Measurements from ENCODE around the gene CLDN19. TPM values are rescaled to one million over a fixed set of nuclear protein-coding genes. Genes with fewer than 3 reads are reported as not detected.
"Not testable (repeated sequence)": the region's sequence is repeated elsewhere in the genome, so short reads cannot be mapped to it uniquely, and the experiment has no call there.

The CLDN19 gene
- total and polyA plus RNA-seq, 3 experiments from 2014 or later = not detected

GRCh38 chr1:42731585-42731984, 8.5 kb downstream of the CLDN19 start:
- no peaks in the 10 kb centered on the region for H3K9me3 Mint-ChIP-seq
- no peak overlapping the region for H3K27ac Mint-ChIP-seq
- no peaks in the 10 kb centered on the region for H3K36me3 Mint-ChIP-seq
- POLR2A ChIA-PET = no interaction called here
- Histone ChIP-seq H3K4me3 (ENCODE audit: low read length) (no peak overlapping the region), H3K27ac (ENCODE audit: low read depth, low read length) (no peak overlapping the region), H3K9me3 (ENCODE audit: low read length) (no peaks in the 10 kb centered on the region), H3K36me3 (ENCODE audit: insufficient read depth, low read length) (no peaks in the 10 kb centered on the region), H3K4me1 (ENCODE audit: insufficient read depth, low read length) (no peaks in the 10 kb centered on the region), H3K27me3 (ENCODE audit: insufficient read depth, low read length, poor library complexity, severe bottlenecking) (no peaks in the 10 kb centered on the region)
- CTCF ChIA-PET = no interaction called here
- H3K27me3 Mint-ChIP-seq = peaks cover 0 to 3% of the 10 kb centered on the region in 2 donors
- H3K4me3 Mint-ChIP-seq = no peak overlapping the region
- no peak for DNase-seq
- H3K4me1 Mint-ChIP-seq = no peaks in the 10 kb centered on the region

- no peak overlapping the region for H3K4me3 ChIP-seq (ENCODE audit: low read length)
- no peaks in the 10 kb centered on the region for H3K9me3 Mint-ChIP-seq
- no peaks in the 10 kb centered on the region for H3K36me3 Mint-ChIP-seq
- H3K4me1 ChIP-seq (ENCODE audit: insufficient read depth, low read length) = no peaks in the 10 kb centered on the region
- peaks cover 0 to 3% of the 10 kb centered on the region in 2 donors for H3K27me3 Mint-ChIP-seq
- H3K36me3 ChIP-seq (ENCODE audit: insufficient read depth, low read length) = no peaks in the 10 kb centered on the region
- H3K4me3 Mint-ChIP-seq = no peak overlapping the region
- no peaks in the 10 kb centered on the region for H3K9me3 ChIP-seq (ENCODE audit: low read length)
- no peak overlapping the region for H3K27ac ChIP-seq (ENCODE audit: low read depth, low read length)
- no peaks in the 10 kb centered on the region for H3K4me1 Mint-ChIP-seq
- ChIA-PET POLR2A (no interaction called here), CTCF (no interaction called here)
- peak overlapping the region in 1 of 8 donors; percentile 42 for H3K27ac Mint-ChIP-seq
- no peaks in the 10 kb centered on the region for H3K27me3 ChIP-seq (ENCODE audit: insufficient read depth, low read length, poor library complexity, severe bottlenecking)
- DNase-seq = no peak
Observed at GRCh38 chr1:42730988-42731387, 9.0 kb downstream of the CLDN19 start.

DNA sequence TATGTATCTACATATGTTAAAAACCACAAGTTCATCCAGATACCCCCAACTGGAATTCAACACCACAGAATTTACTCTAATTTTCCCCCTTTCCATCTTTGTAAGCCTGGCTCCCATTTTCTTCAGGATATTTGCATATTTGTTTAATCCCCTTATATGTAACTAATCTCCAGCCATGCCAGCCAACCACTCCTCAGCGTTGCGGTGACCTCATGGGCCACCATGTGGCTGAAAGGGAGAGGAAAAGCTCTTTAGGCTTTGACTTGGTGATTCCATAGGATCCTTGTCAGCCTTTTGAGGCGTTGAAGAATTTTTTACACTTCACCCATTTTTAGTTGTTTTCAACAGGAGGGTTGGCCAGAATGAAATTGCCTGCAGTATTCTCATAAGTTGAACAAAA, 10.0 kb downstream of the CLDN19 start:
- no peaks in the 10 kb centered on the region for H3K27me3 ChIP-seq (ENCODE audit: insufficient read depth, low read length, poor library complexity, severe bottlenecking)
- POLR2A ChIA-PET = no interaction called here
- H3K4me1 ChIP-seq (ENCODE audit: insufficient read depth, low read length) = no peaks in the 10 kb centered on the region

GRCh38 chr1:42725820-42726219, 14.2 kb downstream of the CLDN19 start:
- H3K4me1 ChIP-seq (ENCODE audit: insufficient read depth, low read length); H3K36me3 ChIP-seq (ENCODE audit: insufficient read depth, low read length); H3K36me3 Mint-ChIP-seq; H3K27me3 Mint-ChIP-seq; H3K9me3 ChIP-seq (ENCODE audit: low read length); H3K27me3 ChIP-seq (ENCODE audit: insufficient read depth, low read length, poor library complexity, severe bottlenecking); H3K9me3 Mint-ChIP-seq; H3K4me3 Mint-ChIP-seq; CTCF ChIA-PET; H3K4me3 ChIP-seq (ENCODE audit: low read length); H3K27ac Mint-ChIP-seq; H3K4me1 Mint-ChIP-seq; H3K27ac ChIP-seq (ENCODE audit: low read depth, low read length); DNase-seq; POLR2A ChIA-PET: not testable (repeated sequence)

More for the DNA sequence above, 10.0 kb downstream of the CLDN19 start:
- Mint-ChIP-seq H3K4me1 (no peaks in the 10 kb centered on the region), H3K4me3 (no peak overlapping the region), H3K27ac (no peak overlapping the region), H3K27me3 (peaks cover 0 to 3% of the 10 kb centered on the region in 2 donors), H3K36me3 (no peaks in the 10 kb centered on the region), H3K9me3 (no peaks in the 10 kb centered on the region)
- no peak overlapping the region for H3K27ac ChIP-seq (ENCODE audit: low read depth, low read length)
- H3K4me3 ChIP-seq (ENCODE audit: low read length) = no peak overlapping the region
- no peaks in the 10 kb centered on the region for H3K9me3 ChIP-seq (ENCODE audit: low read length)
- H3K36me3 ChIP-seq (ENCODE audit: insufficient read depth, low read length) = no peaks in the 10 kb centered on the region
- CTCF ChIA-PET = no interaction called here
- no peak for DNase-seq

GRCh38 chr1:42723511-42723910, 16.5 kb downstream of the CLDN19 start:
- Mint-ChIP-seq H3K4me1 (no peaks in the 10 kb centered on the region), H3K4me3 (no peak overlapping the region), H3K27ac (no peak overlapping the region), H3K9me3 (no peaks in the 10 kb centered on the region), H3K27me3 (no peaks in the 10 kb centered on the region), H3K36me3 (peaks cover 0 to 3% (median 0%) of the 10 kb centered on the region in 3 donors)
- no peaks in the 10 kb centered on the region for H3K36me3 ChIP-seq (ENCODE audit: insufficient read depth, low read length)
- no peak overlapping the region for H3K4me3 ChIP-seq (ENCODE audit: low read length)
- no peaks in the 10 kb centered on the region for H3K4me1 ChIP-seq (ENCODE audit: insufficient read depth, low read length)
- CTCF ChIA-PET = no interaction called here
- no peaks in the 10 kb centered on the region for H3K27me3 ChIP-seq (ENCODE audit: insufficient read depth, low read length, poor library complexity, severe bottlenecking)
- DNase-seq = no peak
- POLR2A ChIA-PET = no interaction called here
- H3K9me3 ChIP-seq (ENCODE audit: low read length) = no peaks in the 10 kb centered on the region
- no peak overlapping the region for H3K27ac ChIP-seq (ENCODE audit: low read depth, low read length)

DNA sequence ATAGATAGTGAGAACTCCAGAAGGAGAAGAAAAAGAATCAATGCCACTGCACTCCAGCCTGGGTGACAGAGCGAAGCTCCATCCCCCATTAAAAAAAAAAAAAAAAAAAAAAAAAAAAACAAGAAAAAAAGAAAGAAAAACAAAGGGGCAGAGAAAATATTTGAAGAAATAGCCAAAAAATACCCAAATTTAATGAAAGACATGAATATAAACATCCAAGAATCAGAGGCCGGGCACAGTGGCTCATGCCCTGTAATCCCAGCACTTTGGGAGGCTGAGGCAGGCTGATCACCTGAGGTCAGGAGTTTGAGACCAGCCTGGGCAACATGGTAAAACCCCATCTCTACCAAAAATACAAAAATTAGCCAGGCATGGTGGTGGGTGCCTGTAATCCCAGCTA, 17.6 kb downstream of the CLDN19 start:
- not testable (repeated sequence) for H3K27ac Mint-ChIP-seq; H3K4me1 ChIP-seq (ENCODE audit: insufficient read depth, low read length); H3K36me3 ChIP-seq (ENCODE audit: insufficient read depth, low read length); H3K27me3 ChIP-seq (ENCODE audit: insufficient read depth, low read length, poor library complexity, severe bottlenecking); DNase-seq; H3K27ac ChIP-seq (ENCODE audit: low read depth, low read length); H3K27me3 Mint-ChIP-seq; H3K9me3 ChIP-seq (ENCODE audit: low read length); H3K4me3 Mint-ChIP-seq; H3K4me3 ChIP-seq (ENCODE audit: low read length); H3K4me1 Mint-ChIP-seq; H3K9me3 Mint-ChIP-seq
- CTCF ChIA-PET = interaction anchor here (0.7 kb wide), 1 partner anchor 166 kb away, joined by 3 read pairs; no protein-coding TSS in a partner anchor
- POLR2A ChIA-PET = interaction anchor here (0.6 kb wide), 2 partner anchors 13 to 1067 kb away, joined by 5 to 10 read pairs; no protein-coding TSS in a partner anchor
- peaks cover 4 to 11% (median 9%) of the 10 kb centered on the region in 3 donors for H3K36me3 Mint-ChIP-seq

- Mint-ChIP-seq H3K36me3 (peaks cover 6 to 15% (median 13%) of the 10 kb centered on the region in 3 donors), H3K27me3 (no peaks in the 10 kb centered on the region), H3K4me1 (no peaks in the 10 kb centered on the region), H3K27ac (no peak overlapping the region), H3K9me3 (no peaks in the 10 kb centered on the region), H3K4me3 (no peak overlapping the region)
- ChIA-PET POLR2A (interaction anchor here (0.6 kb wide), 2 partner anchors 13 to 1067 kb away, joined by 5 to 10 read pairs; no protein-coding TSS in a partner anchor), CTCF (no interaction called here)
- Histone ChIP-seq H3K27ac (ENCODE audit: low read depth, low read length) (no peak overlapping the region), H3K27me3 (ENCODE audit: insufficient read depth, low read length, poor library complexity, severe bottlenecking) (no peaks in the 10 kb centered on the region), H3K36me3 (ENCODE audit: insufficient read depth, low read length) (no peaks in the 10 kb centered on the region), H3K9me3 (ENCODE audit: low read length) (no peaks in the 10 kb centered on the region), H3K4me1 (ENCODE audit: insufficient read depth, low read length) (no peaks in the 10 kb centered on the region), H3K4me3 (ENCODE audit: low read length) (no peak overlapping the region)
- no peak for DNase-seq
Observed at GRCh38 chr1:42721926-42722325, 18.1 kb downstream of the CLDN19 start.

GRCh38 chr1:42720868-42721267, 19.2 kb downstream of the CLDN19 start:
- Histone ChIP-seq H3K27me3 (ENCODE audit: insufficient read depth, low read length, poor library complexity, severe bottlenecking) (no peaks in the 10 kb centered on the region), H3K4me1 (ENCODE audit: insufficient read depth, low read length) (no peaks in the 10 kb centered on the region), H3K4me3 (ENCODE audit: low read length) (no peak overlapping the region), H3K9me3 (ENCODE audit: low read length) (no peaks in the 10 kb centered on the region), H3K36me3 (ENCODE audit: insufficient read depth, low read length) (no peaks in the 10 kb centered on the region), H3K27ac (ENCODE audit: low read depth, low read length) (no peak overlapping the region)
- DNase-seq = no peak
- H3K4me3 Mint-ChIP-seq = no peak overlapping the region
- no peaks in the 10 kb centered on the region for H3K9me3 Mint-ChIP-seq
- peaks cover 9 to 23% (median 21%) of the 10 kb centered on the region in 3 donors for H3K36me3 Mint-ChIP-seq
- no peak overlapping the region for H3K27ac Mint-ChIP-seq
- no peaks in the 10 kb centered on the region for H3K27me3 Mint-ChIP-seq
- ChIA-PET POLR2A (no interaction called here), CTCF (no interaction called here)
- peaks cover 0 to 2% (median 0%) of the 10 kb centered on the region in 3 donors for H3K4me1 Mint-ChIP-seq

DNA sequence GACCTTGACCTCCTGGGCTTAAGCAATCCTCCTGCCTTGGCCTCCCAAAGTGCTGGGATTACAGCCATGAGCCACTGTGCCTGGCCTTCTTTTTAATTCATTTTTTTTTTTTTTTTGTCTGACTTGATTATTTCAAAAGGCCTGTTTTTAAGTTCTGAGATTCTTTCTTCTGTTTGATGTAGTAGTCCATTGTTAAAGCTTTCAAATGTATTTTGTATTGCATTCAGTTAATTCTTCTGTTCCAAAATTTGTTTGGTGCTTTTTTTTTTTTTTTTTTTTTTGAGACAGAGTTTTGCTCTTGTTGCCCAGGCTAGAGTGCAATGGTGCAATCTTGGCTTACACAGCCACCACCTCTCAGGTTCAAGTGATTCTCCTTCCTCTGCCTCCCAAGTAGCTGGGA, 25.6 kb downstream of the CLDN19 start:
- H3K27me3 Mint-ChIP-seq; DNase-seq; H3K27ac ChIP-seq (ENCODE audit: low read depth, low read length); H3K4me3 ChIP-seq (ENCODE audit: low read length); H3K36me3 ChIP-seq (ENCODE audit: insufficient read depth, low read length); H3K27me3 ChIP-seq (ENCODE audit: insufficient read depth, low read length, poor library complexity, severe bottlenecking); H3K4me3 Mint-ChIP-seq; H3K27ac Mint-ChIP-seq; POLR2A ChIA-PET; CTCF ChIA-PET; H3K4me1 ChIP-seq (ENCODE audit: insufficient read depth, low read length): not testable (repeated sequence)
- Mint-ChIP-seq H3K36me3 (peaks cover 31 to 69% (median 67%) of the 10 kb centered on the region in 3 donors), H3K4me1 (peaks cover 12 to 21% (median 15%) of the 10 kb centered on the region in 3 donors), H3K9me3 (peaks cover 19 to 28% (median 26%) of the 10 kb centered on the region in 5 donors)
- H3K9me3 ChIP-seq (ENCODE audit: low read length) = peaks cover 12% of the 10 kb centered on the region

Measured in CD8-positive, alpha-beta memory T cell (primary cell).